Nephron progenitor cell (in vitro differentiated cells): ENCODE measurements around the gene ARID2.

Experiments used
- DNase-seq: peaks from one replicate; pipeline ENCODE4 v3.0.0; 2021
- H3K27ac Mint-ChIP-seq: 2 replicates; pipeline ENCODE4 v1.8.0; 2021; ENCODE audit warnings: mild to moderate bottlenecking, moderate library complexity, mixed read lengths
- H3K27me3 Mint-ChIP-seq: 2 replicates; pipeline ENCODE4 v1.8.0; 2021; ENCODE audit warnings: mild to moderate bottlenecking, low read depth, mixed read lengths; ENCODE audit not compliant: poor library complexity
- H3K36me3 Mint-ChIP-seq: 2 replicates; pipeline ENCODE4 v1.8.0; 2021; ENCODE audit warnings: low read depth, mixed read lengths
- H3K4me1 Mint-ChIP-seq: 2 replicates; pipeline ENCODE4 v1.8.0; 2021; ENCODE audit warnings: mixed read lengths
- H3K4me3 Mint-ChIP-seq: 2 replicates; pipeline ENCODE4 v1.8.0; 2021; ENCODE audit warnings: mild to moderate bottlenecking, moderate library complexity, mixed read lengths
- H3K9me3 Mint-ChIP-seq: 2 replicates; pipeline ENCODE4 v1.8.0; 2021; ENCODE audit warnings: mild to moderate bottlenecking, moderate library complexity, mixed read lengths
- CTCF ChIP-seq: fragments of 200-600 bp; sonication (generic); IDR thresholded peaks from 2 replicates; pipeline ENCODE4 v1.5.0; 2021; ENCODE audit warnings: antibody characterized with exemption

ARID2 gene

GRCh38 chr12:45909041-45909713, 179.7 kb downstream of the ARID2 start:
- no peak for DNase-seq
- Mint-ChIP-seq H3K36me3 (peaks cover 31% of the 10 kb centered on the region), H3K27me3 (peaks cover 3% of the 10 kb centered on the region), H3K27ac (peak overlapping the region; percentile 44), H3K4me1 (peaks cover 11% of the 10 kb centered on the region), H3K4me3 (no peak overlapping the region), H3K9me3 (no peaks in the 10 kb centered on the region)
- no peak for TF ChIP-seq CTCF

DNA sequence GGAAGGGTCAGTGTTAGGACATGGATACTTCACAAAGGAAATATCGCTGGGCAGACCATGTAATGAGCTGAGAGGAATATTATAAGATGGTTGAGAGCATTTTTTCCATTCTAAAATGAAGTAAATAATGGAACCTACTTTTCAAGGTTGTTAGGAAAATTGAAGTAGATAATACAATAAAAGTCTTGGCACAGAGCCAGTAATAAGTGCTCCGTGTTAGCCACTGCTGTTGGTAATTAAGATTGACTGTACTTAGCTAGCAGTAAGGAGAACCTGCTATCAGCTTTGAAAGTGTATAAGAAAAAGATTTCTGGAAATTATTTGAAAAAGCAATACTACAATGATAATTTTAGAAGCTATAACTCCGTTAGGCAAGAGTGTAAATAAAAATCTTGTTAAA, 183.3 kb downstream of the ARID2 start:
- Mint-ChIP-seq H3K4me3 (no peak overlapping the region), H3K36me3 (peaks cover 13% of the 10 kb centered on the region), H3K4me1 (peaks cover 11% of the 10 kb centered on the region), H3K9me3 (no peaks in the 10 kb centered on the region), H3K27ac (no peak overlapping the region), H3K27me3 (peaks cover 8% of the 10 kb centered on the region)
- no peak for DNase-seq
- TF ChIP-seq CTCF = no peak

- Mint-ChIP-seq H3K36me3 (peaks cover 19% of the 10 kb centered on the region), H3K27me3 (peaks cover 8% of the 10 kb centered on the region), H3K9me3 (no peaks in the 10 kb centered on the region), H3K27ac (no peak overlapping the region), H3K4me3 (no peak overlapping the region), H3K4me1 (peaks cover 10% of the 10 kb centered on the region)
- no peak for TF ChIP-seq CTCF
- no peak for DNase-seq
These were observed 184.1 kb downstream of the ARID2 start for GRCh38 chr12:45913631-45914030.

DNA sequence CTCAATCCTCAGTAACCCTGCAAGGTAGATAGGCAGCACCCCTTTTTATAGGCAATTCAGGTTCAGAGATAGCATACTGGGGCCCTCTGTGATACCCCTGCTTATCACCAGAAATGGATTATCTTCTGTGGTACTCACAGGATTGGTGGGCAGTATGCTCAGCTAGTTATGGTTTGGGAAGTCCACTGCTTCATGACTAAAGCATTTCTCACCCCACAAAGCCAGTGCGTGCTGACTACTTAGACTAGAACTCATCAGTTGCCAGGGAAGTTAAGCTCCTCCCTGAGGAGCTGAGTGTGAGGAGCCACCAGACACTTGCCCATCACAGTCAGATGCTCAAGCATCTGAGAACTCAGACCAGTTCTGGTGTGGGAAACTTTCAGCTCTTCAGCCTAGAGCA, 184.6 kb downstream of the ARID2 start:
- peaks cover 19% of the 10 kb centered on the region for H3K36me3 Mint-ChIP-seq
- no peak for DNase-seq
- no peak for TF ChIP-seq CTCF
- H3K4me3 Mint-ChIP-seq = no peak overlapping the region
- H3K9me3 Mint-ChIP-seq = no peaks in the 10 kb centered on the region
- peaks cover 8% of the 10 kb centered on the region for H3K27me3 Mint-ChIP-seq
- no peak overlapping the region for H3K27ac Mint-ChIP-seq
- H3K4me1 Mint-ChIP-seq = peaks cover 5% of the 10 kb centered on the region

DNA sequence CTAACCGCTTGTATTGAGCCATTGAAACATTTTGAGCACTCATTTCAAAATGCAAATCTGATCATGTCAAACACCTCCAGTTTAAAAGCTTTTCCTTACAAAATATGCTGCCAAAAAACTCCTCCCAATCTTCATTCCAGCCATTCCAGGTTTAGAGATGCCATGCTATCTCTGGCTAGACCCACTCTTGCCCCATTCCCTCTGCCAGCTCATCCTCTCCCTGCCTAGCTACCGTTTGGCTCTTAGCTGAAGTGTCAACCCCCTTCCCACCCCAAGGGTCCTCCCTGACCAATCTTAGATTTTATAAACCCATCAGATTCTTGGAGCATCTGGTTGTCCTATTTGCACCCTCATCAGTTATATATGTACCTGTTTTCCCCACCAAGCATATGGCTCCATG, 185.9 kb downstream of the ARID2 start:
- peak overlapping the region; percentile 24 for H3K27ac Mint-ChIP-seq
- H3K27me3 Mint-ChIP-seq = peaks cover 8% of the 10 kb centered on the region
- no peak overlapping the region for H3K4me3 Mint-ChIP-seq
- peaks cover 22% of the 10 kb centered on the region for H3K36me3 Mint-ChIP-seq
- H3K9me3 Mint-ChIP-seq = no peaks in the 10 kb centered on the region
- DNase-seq = no peak
- no peaks in the 10 kb centered on the region for H3K4me1 Mint-ChIP-seq
- no peak for TF ChIP-seq CTCF

DNA sequence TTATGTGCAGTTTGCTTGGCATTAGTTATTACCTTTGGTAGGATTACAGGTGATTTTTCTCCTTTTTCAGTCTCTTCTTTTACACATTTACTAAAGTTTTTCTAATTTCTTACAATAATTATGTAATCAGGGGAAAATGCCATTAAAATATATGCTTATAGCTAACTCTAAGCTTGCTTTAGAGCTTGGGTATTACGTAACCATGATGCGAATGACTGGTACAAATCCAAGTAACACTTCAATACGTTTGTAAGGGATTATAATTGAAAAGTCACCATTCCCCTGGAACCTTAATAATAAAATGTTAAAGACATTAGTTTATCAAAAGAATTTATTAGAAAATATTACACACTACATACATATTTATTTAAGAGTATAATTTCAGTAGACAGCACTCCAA, 189.3 kb downstream of the ARID2 start:
- Mint-ChIP-seq H3K27me3 (peaks cover 5% of the 10 kb centered on the region), H3K27ac (no peak overlapping the region), H3K36me3 (peaks cover 45% of the 10 kb centered on the region), H3K4me1 (no peaks in the 10 kb centered on the region), H3K4me3 (no peak overlapping the region), H3K9me3 (no peaks in the 10 kb centered on the region)
- DNase-seq = no peak
- no peak for TF ChIP-seq CTCF
